MG63 (cell line): ENCODE data around the gene DRD5. TPM values are rescaled to one million over a fixed set of nuclear protein-coding genes. Genes with fewer than 3 reads are reported as not detected.
"Not testable (repeated sequence)": the region's sequence is repeated elsewhere in the genome, so short reads cannot be mapped to it uniquely, and the experiment has no call there.

Source experiments
- DNase-seq: peaks from one replicate; pipeline ENCODE4 v3.0.0-alpha.2; 2020
- H3K27me3 ChIP-seq: fragments of 250-450 bp; sonication (Bioruptor Pico); 2 replicates; pipeline ENCODE4 v1.5.1; 2020; ENCODE audit warnings: mild to moderate bottlenecking, moderate library complexity
- H3K36me3 ChIP-seq: fragments of 250-450 bp; sonication (Bioruptor Pico); 2 replicates; pipeline ENCODE4 v1.5.1; 2020; ENCODE audit warnings: mild to moderate bottlenecking, moderate library complexity
- H3K4me3 ChIP-seq: fragments of 250-450 bp; sonication (Bioruptor Pico); 2 replicates; pipeline ENCODE4 v1.5.1; 2020; ENCODE audit warnings: mild to moderate bottlenecking, moderate library complexity
- H3K9me3 ChIP-seq: fragments of 250-450 bp; sonication (Bioruptor Pico); 2 replicates; pipeline ENCODE4 v1.5.1; 2020; ENCODE audit warnings: mild to moderate bottlenecking, moderate library complexity
- total RNA-seq: library from RNA; depleted of rRNA; stranded (reverse); fragments of >200 nt; shearing (Covaris generic); gene quantifications from 2 replicates; pipeline ENCODE4 v1.2.3, GENCODE V29; 2014; ENCODE audit warnings: low replicate concordance; rRNA removed

The DRD5 gene
- not detected in 2 replicates for total RNA-seq

DNA sequence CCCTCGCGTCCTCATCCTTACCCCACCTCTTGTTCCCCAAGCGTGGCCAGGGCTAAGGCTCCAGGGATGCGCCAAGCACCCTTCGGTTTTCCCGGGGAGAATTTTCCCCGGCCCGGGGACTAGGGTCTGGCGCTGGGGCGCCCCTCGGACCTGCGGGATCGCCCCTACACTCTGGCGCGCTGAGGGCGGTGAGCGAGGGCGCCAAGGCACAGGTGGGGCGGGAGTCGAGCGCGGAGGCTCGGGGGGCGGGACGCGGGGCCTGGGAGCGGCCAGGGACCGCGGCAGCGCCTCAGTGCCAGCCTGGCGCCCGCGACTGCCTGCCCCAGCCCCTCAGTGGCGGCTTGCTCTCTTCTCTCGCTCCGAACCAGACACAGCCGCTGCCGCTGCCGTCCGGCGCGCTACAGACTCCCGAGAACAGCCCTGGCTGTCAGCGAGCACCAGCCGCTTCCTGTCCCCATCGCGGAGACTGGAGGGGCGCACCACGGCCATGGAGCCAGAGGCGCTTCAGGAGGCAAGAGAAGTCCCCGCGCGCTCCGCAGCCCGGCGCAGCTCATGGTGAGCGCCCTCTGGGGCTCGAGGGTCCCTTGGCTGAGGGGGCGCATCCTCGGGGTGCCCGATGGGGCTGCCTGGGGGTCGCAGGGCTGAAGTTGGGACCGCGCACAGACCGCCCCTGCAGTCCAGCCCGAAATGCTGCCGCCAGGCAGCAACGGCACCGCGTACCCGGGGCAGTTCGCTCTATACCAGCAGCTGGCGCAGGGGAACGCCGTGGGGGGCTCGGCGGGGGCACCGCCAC, at the start of gene DRD5:
TSS of gene DRD5 (plus strand) at position 292 of the 793 bp plus-strand sequence. CDS start at position 688, 396 bp downstream.
- Histone ChIP-seq H3K36me3 (no peaks in the 10 kb centered on the region), H3K27me3 (no peaks in the 10 kb centered on the region), H3K4me3 (no peak within 1 kb of the TSS), H3K9me3 (no peaks in the 10 kb centered on the region)
- no peak for DNase-seq

DNA sequence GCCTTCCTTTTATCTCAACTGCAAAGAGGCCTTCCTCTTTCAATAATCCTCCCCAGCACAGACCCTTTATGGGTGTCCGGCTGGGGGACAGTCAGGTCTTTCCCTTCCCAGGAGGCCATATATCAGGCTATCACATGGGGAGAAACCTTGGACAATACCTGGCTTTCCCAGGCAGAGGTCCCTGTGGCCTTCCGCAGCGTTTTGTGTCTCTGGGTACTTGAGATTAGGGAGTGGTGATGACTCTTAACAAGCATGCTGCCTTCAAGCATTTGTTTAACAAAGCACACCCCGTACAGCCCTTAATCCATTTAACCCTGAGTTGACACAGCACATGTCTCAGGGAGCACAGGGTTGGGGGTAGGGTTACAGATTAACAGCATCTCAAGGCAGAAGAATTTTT, 49.2 kb upstream of the DRD5 start:
- not testable (repeated sequence) for H3K27me3 ChIP-seq, H3K4me3 ChIP-seq, DNase-seq, H3K9me3 ChIP-seq, H3K36me3 ChIP-seq

DNA sequence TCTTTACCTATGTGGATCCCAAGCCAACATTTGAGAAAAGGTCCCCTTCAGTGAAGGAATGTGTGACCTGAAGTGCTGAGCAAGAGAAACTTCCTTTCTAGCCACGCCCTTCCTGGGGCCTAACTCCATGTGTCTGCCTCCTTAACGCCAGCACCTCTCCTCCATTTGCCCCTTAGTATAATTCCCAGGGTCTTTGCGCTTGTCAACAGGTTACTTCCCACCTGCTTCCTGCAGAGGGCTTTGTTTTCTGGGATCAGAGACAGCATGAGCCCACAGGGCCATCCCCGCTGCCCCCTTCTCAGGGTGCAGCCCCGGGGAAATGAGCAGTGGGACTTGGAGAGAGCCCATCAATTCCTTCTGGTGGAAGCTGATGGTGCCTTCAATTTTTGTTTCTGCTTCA, 45.9 kb upstream of the DRD5 start:
- H3K9me3 ChIP-seq, result no peaks in the 10 kb centered on the region
- no peak for DNase-seq
- no peak overlapping the region for H3K4me3 ChIP-seq
- H3K36me3 ChIP-seq, result no peaks in the 10 kb centered on the region
- H3K27me3 ChIP-seq, result no peaks in the 10 kb centered on the region

DNA sequence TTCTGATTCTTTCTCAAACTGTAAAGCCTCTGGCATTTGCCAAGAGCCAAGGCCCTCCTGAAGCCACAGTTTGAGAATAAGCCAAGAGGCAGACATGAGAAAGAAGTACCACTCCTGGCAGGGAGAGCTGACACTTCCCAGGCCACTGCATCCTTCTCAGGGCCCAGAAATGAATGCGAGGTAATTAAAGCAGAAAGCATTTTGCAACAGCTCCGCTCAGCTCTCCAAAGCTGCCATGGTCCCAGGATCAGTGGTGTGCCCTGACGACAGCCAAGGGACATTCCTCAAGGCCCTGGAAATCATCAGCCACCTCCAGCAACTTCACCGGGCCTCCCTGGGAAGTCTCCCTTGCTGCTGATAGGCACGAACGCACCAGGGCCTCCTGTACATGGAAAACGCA, 44.2 kb upstream of the DRD5 start:
- H3K9me3 ChIP-seq, H3K27me3 ChIP-seq, DNase-seq, H3K36me3 ChIP-seq, H3K4me3 ChIP-seq: not testable (repeated sequence)

DNA sequence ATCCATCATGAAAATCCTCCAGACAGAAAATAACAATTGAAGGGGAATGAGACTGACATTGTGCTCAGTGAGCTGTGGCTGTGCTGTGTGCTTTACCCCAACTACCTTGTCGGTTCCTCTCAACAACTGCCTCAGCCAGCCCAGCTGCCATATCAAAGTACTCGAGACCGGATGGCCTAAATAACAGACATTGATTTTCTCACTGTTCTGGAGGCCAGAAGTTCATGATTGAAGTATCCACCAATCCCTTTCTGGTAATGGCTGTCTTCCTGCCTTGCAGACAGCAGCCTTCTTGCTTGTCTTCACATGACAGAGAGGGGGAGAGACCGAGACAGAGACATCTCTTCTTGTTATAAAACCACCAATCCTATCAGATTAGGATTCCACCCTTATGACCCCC, 37.6 kb upstream of the DRD5 start:
- H3K36me3 ChIP-seq, H3K27me3 ChIP-seq, DNase-seq, H3K4me3 ChIP-seq, H3K9me3 ChIP-seq: not testable (repeated sequence)

DNA sequence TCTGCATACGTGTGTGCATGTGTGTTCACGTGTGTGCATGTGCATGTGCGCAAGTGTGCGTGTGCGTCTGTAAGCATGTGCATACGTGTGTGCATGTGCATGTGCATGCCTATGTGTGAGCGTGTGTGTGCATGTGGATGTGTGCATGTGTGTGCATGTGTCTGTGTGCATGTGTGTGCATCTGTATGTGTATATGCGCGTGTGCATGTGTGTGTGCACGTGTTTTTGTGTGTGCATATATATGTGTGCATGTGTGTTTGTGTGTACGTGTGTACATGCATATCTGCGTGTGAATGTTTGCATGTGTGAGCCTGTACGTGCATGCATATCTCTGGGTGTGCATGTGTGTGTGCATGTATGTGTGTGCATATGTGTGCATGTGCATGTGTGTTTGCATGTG, 35.7 kb upstream of the DRD5 start:
- no peak for DNase-seq
- Histone ChIP-seq H3K4me3 (no peak overlapping the region), H3K9me3 (no peaks in the 10 kb centered on the region), H3K27me3 (no peaks in the 10 kb centered on the region), H3K36me3 (no peaks in the 10 kb centered on the region)

DNA sequence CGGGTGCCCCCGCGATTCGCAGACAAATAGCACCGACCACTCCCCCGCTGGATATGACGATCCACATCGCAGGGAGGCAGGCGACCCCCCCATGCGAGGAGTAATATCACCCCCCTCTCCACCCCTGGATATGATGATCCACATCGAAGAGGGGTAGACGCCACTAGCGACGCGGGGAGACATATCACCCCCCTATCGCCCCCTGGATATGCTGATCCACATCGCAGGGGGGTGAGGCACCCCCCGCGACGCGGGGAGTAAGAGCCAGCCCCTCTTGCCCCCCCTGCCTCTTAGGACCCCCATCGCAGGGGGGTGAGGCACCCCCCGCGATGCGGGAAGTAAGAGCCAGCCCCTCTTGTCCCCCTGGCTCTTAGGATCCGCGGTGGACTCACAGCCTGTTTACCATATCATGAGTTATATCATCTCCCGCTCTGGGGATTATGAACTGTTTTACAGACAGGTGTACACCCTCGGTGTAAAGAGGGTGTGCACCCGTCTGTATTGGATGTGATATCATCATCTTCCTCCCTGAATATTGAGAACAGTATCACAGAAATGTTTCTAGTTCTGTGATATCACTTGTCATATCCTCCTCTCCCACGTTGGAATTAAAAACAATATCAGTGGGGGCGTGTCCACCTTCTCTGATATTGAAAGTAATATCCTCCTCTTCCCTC, 22.7 kb upstream of the DRD5 start:
- Histone ChIP-seq H3K4me3 (no peak overlapping the region), H3K36me3 (no peaks in the 10 kb centered on the region), H3K27me3 (no peaks in the 10 kb centered on the region), H3K9me3 (no peaks in the 10 kb centered on the region)
- DNase-seq, result no peak

DNA sequence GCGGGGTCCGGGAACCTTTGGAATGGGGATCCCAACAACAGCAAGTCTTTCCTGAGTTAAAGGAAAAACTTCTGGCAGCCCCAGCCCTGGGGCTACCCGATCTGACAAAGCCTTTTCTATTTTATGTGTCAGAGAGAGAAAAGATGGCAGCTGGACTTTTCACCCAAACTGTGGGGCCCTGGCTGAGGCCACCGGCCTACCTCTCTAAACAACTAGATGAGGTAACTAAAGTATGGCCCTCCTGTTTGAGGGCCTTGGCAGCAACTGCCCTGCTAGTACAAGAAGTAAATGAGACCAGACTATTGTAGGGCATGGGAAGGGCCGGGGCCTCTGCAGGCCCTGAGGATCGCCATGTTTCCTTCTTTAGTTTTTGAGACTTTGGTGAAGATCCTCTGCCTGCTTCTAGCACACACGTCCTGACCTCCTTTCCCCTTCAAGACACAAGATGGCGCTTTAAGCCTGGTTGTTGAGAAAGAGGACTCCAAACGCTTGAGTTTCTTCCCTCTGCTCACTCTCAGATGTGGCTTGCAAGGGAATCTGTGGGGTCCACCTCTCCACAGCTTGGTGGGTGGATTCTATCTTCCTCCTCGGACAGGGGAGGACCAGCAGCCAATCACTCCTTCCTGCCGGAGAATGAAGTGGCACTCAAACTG, 18.5 kb upstream of the DRD5 start:
- no peaks in the 10 kb centered on the region for H3K9me3 ChIP-seq
- no peaks in the 10 kb centered on the region for H3K27me3 ChIP-seq
- H3K36me3 ChIP-seq, result no peaks in the 10 kb centered on the region
- DNase-seq, result peak; percentile 22
- no peak overlapping the region for H3K4me3 ChIP-seq

DNA sequence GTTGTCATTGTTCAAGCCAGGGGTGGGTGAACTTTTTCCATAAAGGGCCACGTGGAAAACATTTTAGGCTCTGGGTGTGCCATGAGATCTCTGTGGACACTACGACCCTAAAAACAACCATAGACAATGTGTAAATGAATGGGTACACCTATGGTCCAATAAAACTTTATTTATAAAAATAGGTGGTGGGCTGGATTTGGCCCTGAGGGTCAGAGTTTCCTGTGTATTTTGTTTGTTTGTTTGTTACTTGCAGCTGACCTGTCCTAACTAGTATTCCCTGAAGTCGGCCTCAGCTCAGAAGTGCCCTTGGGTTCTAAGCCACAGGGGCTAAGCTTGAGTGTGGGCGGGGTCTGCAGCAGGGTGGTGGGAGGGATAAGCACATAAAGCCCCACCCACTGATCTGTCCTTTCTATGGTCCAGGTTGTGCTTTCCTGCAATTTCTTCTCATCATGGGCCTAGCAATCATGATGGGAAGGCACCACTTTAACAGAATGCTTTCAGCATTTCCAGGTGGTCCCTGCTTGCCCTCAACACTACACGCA, 17.2 kb upstream of the DRD5 start:
- Histone ChIP-seq H3K36me3 (no peaks in the 10 kb centered on the region), H3K4me3 (no peak overlapping the region), H3K27me3 (no peaks in the 10 kb centered on the region)

DNA sequence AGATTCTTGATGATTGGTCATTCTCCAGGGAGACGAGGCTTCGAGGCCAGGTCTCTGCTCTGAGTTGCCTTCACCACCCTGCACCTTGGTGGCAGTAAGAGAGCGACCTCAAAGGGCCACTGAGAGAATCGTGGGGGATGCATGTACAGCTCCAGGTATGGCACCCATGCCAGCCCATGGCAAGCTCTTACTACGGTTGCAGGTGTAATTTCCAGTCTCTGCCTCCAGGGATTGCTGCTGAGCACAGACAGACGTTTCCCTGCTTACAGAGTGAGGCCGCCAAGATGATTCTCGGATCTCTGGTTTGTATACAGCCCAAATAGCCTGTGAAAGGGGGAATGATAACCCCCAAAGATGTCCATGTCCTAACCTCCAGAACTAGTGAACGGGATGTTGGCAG, 16.3 kb upstream of the DRD5 start:
- Histone ChIP-seq H3K36me3 (no peaks in the 10 kb centered on the region), H3K4me3 (no peak overlapping the region), H3K27me3 (no peaks in the 10 kb centered on the region), H3K9me3 (no peaks in the 10 kb centered on the region)
- DNase-seq, result no peak

More for the DNA sequence above, 17.2 kb upstream of the DRD5 start:
- no peaks in the 10 kb centered on the region for H3K9me3 ChIP-seq
- DNase-seq, result no peak

DNA sequence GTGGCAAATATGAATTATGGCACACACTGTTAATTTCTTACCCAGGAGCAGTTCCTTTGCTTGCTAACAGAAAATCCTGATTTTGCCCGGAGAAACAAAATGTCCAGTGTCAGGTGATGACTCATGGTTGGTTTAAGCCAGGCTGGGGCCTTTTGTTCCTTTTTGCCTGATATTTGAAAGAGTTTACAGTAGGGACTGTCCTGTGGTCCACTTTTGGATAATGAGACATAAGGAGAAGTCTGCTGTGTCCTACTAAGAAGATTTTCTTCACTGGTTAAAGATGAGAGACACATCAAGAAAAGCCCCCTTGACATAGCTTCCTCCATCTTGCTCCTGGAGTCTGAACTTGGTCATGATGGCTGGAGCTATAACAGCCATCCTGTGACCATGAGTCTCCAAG, 12.1 kb upstream of the DRD5 start:
- Histone ChIP-seq H3K27me3 (no peaks in the 10 kb centered on the region), H3K4me3 (no peak overlapping the region), H3K9me3 (no peaks in the 10 kb centered on the region), H3K36me3 (no peaks in the 10 kb centered on the region)
- DNase-seq, result no peak

DNA sequence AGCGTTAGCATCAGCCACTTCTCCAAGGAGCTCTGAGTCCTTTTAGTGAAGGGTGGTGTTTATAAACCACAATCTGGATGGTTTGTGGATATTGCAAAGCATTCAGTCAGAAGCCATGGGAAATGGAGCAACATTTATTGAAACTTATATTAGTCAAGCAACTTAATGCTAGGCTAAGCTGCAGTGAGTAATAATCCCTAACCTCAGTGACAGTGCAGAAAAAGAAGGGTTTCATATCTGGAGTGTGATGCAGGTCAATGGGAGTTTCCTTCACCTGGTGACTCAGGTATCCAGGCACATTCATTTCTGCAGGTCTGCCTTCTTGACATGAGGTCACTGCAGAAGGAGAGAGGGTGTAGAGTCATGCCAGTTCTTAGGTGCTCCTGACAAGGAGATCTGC, 10.4 kb upstream of the DRD5 start:
- H3K27me3 ChIP-seq, result no peaks in the 10 kb centered on the region
- H3K36me3 ChIP-seq, result no peaks in the 10 kb centered on the region
- H3K4me3 ChIP-seq, result no peak overlapping the region

DNA sequence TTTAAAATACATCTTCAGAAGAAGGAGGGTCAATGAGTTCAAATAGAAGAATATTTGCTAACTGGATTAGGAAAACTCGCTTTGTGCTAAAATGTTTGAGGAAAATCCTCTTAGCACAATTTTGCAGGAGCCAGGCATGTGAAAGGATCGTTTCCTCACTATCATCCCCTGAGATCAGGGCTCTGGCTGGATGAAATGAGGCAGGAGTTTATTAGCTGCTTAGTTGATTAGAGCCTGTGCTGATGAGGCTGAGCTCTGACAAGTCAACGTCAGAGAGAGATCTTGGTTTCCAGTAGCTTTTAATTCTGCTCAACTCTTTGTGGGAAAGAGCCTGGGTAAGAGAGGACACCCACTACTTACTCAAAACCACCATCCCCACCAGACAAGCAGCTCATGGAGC, 8.0 kb upstream of the DRD5 start:
- Histone ChIP-seq H3K4me3 (no peak overlapping the region), H3K36me3 (no peaks in the 10 kb centered on the region), H3K27me3 (no peaks in the 10 kb centered on the region), H3K9me3 (no peaks in the 10 kb centered on the region)
- DNase-seq, result no peak

More for the DNA sequence above, 10.4 kb upstream of the DRD5 start:
- no peak for DNase-seq
- H3K9me3 ChIP-seq, result no peaks in the 10 kb centered on the region

DNA sequence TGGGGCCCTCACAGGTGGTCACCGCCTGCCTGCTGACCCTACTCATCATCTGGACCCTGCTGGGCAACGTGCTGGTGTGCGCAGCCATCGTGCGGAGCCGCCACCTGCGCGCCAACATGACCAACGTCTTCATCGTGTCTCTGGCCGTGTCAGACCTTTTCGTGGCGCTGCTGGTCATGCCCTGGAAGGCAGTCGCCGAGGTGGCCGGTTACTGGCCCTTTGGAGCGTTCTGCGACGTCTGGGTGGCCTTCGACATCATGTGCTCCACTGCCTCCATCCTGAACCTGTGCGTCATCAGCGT, 652 bp downstream of the DRD5 start:
- no peaks in the 10 kb centered on the region for H3K27me3 ChIP-seq
- no peak overlapping the region for H3K4me3 ChIP-seq
- no peaks in the 10 kb centered on the region for H3K9me3 ChIP-seq
- DNase-seq, result no peak
- no peaks in the 10 kb centered on the region for H3K36me3 ChIP-seq

DNA sequence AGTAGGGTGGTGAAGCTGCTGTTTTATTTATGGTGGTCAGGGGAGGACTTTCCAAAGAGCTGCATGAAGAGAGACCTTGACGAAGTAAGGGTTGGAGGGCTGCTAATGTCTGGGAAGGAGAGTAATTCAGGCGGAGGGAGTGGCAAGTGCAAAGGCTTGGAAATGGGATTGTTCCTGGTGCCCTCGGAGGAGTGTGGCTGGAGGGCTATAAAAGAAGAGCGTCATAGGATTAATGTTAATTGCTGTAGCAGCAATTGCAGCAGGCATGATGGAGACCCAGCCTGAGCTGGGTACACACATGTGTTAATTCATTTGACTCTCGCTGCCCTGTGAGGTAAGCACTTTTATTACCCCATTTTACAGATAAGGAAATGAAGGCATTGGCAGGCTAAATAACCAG, 4.5 kb downstream of the DRD5 start:
- not testable (repeated sequence) for H3K27me3 ChIP-seq, H3K36me3 ChIP-seq, DNase-seq, H3K9me3 ChIP-seq, H3K4me3 ChIP-seq

DNA sequence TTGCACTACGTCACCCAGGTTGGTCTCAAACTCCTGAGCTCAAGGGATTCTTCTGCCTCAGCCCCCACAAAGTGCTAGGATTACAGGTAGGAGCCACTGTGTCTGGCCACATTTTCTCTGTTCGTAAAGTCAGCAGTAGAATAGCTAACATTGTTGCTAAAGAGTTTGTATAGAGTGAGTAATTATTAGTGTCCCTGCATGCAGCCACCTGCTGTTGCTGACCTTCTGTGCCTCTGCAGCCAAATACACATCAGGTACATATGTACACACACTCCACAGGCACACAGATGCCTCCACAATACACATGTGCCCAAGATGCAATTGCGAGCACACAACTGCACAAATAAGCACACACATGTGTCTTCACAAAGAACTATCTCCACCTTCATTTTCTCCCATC, 10.9 kb downstream of the DRD5 start:
- DNase-seq, result no peak
- Histone ChIP-seq H3K9me3 (no peaks in the 10 kb centered on the region), H3K27me3 (no peaks in the 10 kb centered on the region), H3K36me3 (no peaks in the 10 kb centered on the region), H3K4me3 (no peak overlapping the region)

DNA sequence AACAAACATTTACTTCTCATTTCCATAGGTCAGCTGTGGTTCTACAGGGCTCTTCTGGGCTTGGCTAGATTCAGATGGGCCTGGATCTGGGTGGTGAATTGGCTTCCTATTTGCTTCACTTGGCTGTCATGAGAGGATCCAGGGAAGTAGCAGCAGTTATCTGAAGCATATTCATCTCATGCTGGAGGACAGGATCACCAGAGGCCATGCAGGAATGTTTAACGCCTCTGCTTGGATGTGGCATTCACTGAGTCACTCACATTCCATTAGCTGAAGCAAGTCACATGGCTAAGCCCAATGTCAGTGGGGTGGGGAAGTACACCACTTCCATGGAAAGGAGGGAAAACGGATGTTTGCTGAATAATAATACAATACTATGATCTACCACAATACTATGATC, 15.2 kb downstream of the DRD5 start:
- DNase-seq, H3K27me3 ChIP-seq, H3K36me3 ChIP-seq, H3K9me3 ChIP-seq, H3K4me3 ChIP-seq: not testable (repeated sequence)
